GM23338 (cell line): ENCODE results near the gene CACNA1B. TPM values are rescaled to one million over a fixed set of nuclear protein-coding genes. Genes with fewer than 3 reads are reported as not detected.

Experiments
- ATAC-seq: fragments of 200-7000 bp; cut with Tn5 transposase; 3 replicates; pipeline ENCODE4 v1.9.1; 2020
- DNase-seq: peaks from one replicate; pipeline ENCODE4 v3.0.0-alpha.2; 2015; ENCODE audit warnings: low spot score
- H2AFZ ChIP-seq: fragments of 200-600 bp; sonication (generic); 2 replicates; pipeline ENCODE4 v1.8.0; 2016; ENCODE audit warnings: antibody characterized with exemption, mild to moderate bottlenecking, moderate library complexity
- H3F3A ChIP-seq: fragments of 200-600 bp; sonication (generic); replicated peaks from 2 replicates; pipeline ENCODE4 v1.8.0; 2017; ENCODE audit warnings: antibody characterized with exemption, mixed run types, low read depth
- H3K27ac ChIP-seq: fragments of 200-600 bp; sonication (generic); 2 replicates; pipeline ENCODE4 v1.6.1; 2016; ENCODE audit warnings: low read depth
- H3K27me3 ChIP-seq: fragments of 200-600 bp; sonication (generic); 2 replicates; pipeline ENCODE4 v1.8.0; 2016; ENCODE audit warnings: mild to moderate bottlenecking, mixed run types, moderate library complexity; ENCODE audit not compliant: insufficient read depth
- H3K36me3 ChIP-seq: fragments of 200-600 bp; sonication (generic); 2 replicates; pipeline ENCODE4 v1.8.0; 2016; ENCODE audit warnings: mild to moderate bottlenecking; ENCODE audit not compliant: insufficient read depth
- H3K4me1 ChIP-seq: fragments of 200-600 bp; sonication (generic); 2 replicates; pipeline ENCODE4 v1.8.0; 2016; ENCODE audit warnings: mild to moderate bottlenecking, moderate library complexity; ENCODE audit not compliant: insufficient read depth
- H3K4me2 ChIP-seq: fragments of 200-600 bp; sonication (generic); 2 replicates; pipeline ENCODE4 v1.7.1; 2017; ENCODE audit warnings: mixed run types
- H3K4me3 ChIP-seq: fragments of 200-600 bp; sonication (generic); 2 replicates; pipeline ENCODE4 v1.6.1; 2016; ENCODE audit warnings: mixed run types
- H3K79me2 ChIP-seq: fragments of 200-600 bp; sonication (generic); replicated peaks from 2 replicates; pipeline ENCODE4 v1.8.0; 2017; ENCODE audit warnings: mild to moderate bottlenecking; ENCODE audit not compliant: insufficient read depth
- H3K9me2 ChIP-seq: fragments of 200-600 bp; sonication (generic); 2 replicates; pipeline ENCODE4 v1.8.0; 2017; ENCODE audit not compliant: insufficient read depth
- H4K20me1 ChIP-seq: fragments of 200-600 bp; sonication (generic); replicated peaks from 2 replicates; pipeline ENCODE4 v1.8.0; 2017; ENCODE audit warnings: mild to moderate bottlenecking; ENCODE audit not compliant: insufficient read depth
- H3K27ac Mint-ChIP-seq: 2 replicates; pipeline ENCODE4 v1.8.0; 2020; ENCODE audit warnings: inconsistent platforms, mild to moderate bottlenecking, moderate library complexity, mixed read lengths
- H3K27me3 Mint-ChIP-seq: 3 replicates; pipeline ENCODE4 v1.8.0; 2022; ENCODE audit warnings: low read depth, mild to moderate bottlenecking, moderate library complexity, mixed read lengths, inconsistent platforms; ENCODE audit not compliant: insufficient read depth, poor library complexity
- H3K36me3 Mint-ChIP-seq: 3 replicates; pipeline ENCODE4 v1.8.0; 2021; ENCODE audit warnings: low read depth, mild to moderate bottlenecking, inconsistent platforms, moderate library complexity, mixed read lengths
- H3K4me1 Mint-ChIP-seq: 3 replicates; pipeline ENCODE4 v1.8.0; 2020; ENCODE audit warnings: mild to moderate bottlenecking, inconsistent platforms, mixed read lengths
- H3K4me3 Mint-ChIP-seq: 3 replicates; pipeline ENCODE4 v1.8.0; 2021; ENCODE audit warnings: moderate library complexity, mild to moderate bottlenecking, inconsistent platforms, mixed read lengths
- H3K9me3 Mint-ChIP-seq: 3 replicates; pipeline ENCODE4 v1.8.0; 2020; ENCODE audit warnings: moderate library complexity, mild to moderate bottlenecking, inconsistent platforms, mixed read lengths
- CREB1 ChIP-seq: fragments of 250-450 bp; sonication (Bioruptor Pico); IDR thresholded peaks from 2 replicates; pipeline ENCODE4 v1.5.0; 2020; ENCODE audit warnings: low read depth, mild to moderate bottlenecking, moderate library complexity
- EZH2 ChIP-seq: fragments of 200-600 bp; sonication (generic); IDR thresholded peaks from one replicate; pipeline ENCODE4 v1.8.0; 2017; ENCODE audit warnings: antibody characterized with exemption, mild to moderate bottlenecking, low read depth; ENCODE audit not compliant: unreplicated experiment
- JUNB ChIP-seq: IDR thresholded peaks from one replicate; pipeline ENCODE4 v1.6.1; 2016; ENCODE audit warnings: antibody characterized with exemption; ENCODE audit not compliant: unreplicated experiment
- NANOG ChIP-seq: IDR thresholded peaks from 2 replicates; pipeline ENCODE4 v1.6.1; 2016; ENCODE audit warnings: antibody characterized with exemption, borderline replicate concordance
- POLR2AphosphoS5 ChIP-seq: IDR thresholded peaks from 2 replicates; pipeline ENCODE4 v1.6.1; 2016; ENCODE audit warnings: antibody characterized with exemption, low read depth
- STAT1 ChIP-seq: IDR thresholded peaks from one replicate; pipeline ENCODE4 v1.6.1; 2016; ENCODE audit warnings: antibody characterized with exemption; ENCODE audit not compliant: unreplicated experiment
- ZNF114 ChIP-seq: fragments of 250-450 bp; sonication (Bioruptor Pico); IDR thresholded peaks from 2 replicates; pipeline ENCODE4 v1.5.0; 2020; ENCODE audit warnings: mild to moderate bottlenecking, moderate library complexity
- ZNF331 ChIP-seq: fragments of 250-450 bp; sonication (Bioruptor Pico); IDR thresholded peaks from 2 replicates; pipeline ENCODE4 v1.5.0; 2020; ENCODE audit warnings: low read depth, mild to moderate bottlenecking, moderate library complexity
- polyA plus RNA-seq: library from polyadenylated mRNA; unstranded; fragments of >200 nt; fragmentation: Nextera tagmentation; extraction: Ambion mirVana; gene quantifications from 2 replicates; pipeline ENCODE4 v1.2.1, GENCODE V29; 2016
- total RNA-seq: library from RNA; depleted of rRNA; stranded (reverse); fragments of >200 nt; shearing (Covaris generic); gene quantifications from 2 replicates; pipeline ENCODE4 v1.2.3, GENCODE V29; 2014
- TF ChIP-seq, protein P1 (sequence below): fragments of 250-450 bp; sonication (Bioruptor Pico); IDR thresholded peaks from 2 replicates; pipeline ENCODE4 v1.5.0; 2020; ENCODE audit warnings: mild to moderate bottlenecking, moderate library complexity
- TF ChIP-seq, protein P2 (sequence below): IDR thresholded peaks from 2 replicates; pipeline ENCODE4 v1.6.1; 2016; ENCODE audit warnings: antibody characterized with exemption
- TF ChIP-seq, protein P3 (sequence below): IDR thresholded peaks from one replicate; pipeline ENCODE4 v1.6.1; 2018; ENCODE audit warnings: antibody characterized with exemption; ENCODE audit not compliant: unreplicated experiment
- TF ChIP-seq, protein P4 (sequence below), 2 experiments: fragments of 200-600 bp in 1 of 2; sonication (generic) in 1 of 2; conservative IDR thresholded peaks; 2 replicates each; pipeline versions ENCODE4 v1.5.1 to v1.6.1; 2016 to 2017; ENCODE audit warnings: antibody characterized with exemption in 2 of 2, low read depth in 2 of 2, mild to moderate bottlenecking in 2 of 2, moderate library complexity in 1 of 2

Gene CACNA1B
- total and polyA plus RNA-seq, 2 experiments from 2014 or later: 1.1 to 10.4 TPM

DNA sequence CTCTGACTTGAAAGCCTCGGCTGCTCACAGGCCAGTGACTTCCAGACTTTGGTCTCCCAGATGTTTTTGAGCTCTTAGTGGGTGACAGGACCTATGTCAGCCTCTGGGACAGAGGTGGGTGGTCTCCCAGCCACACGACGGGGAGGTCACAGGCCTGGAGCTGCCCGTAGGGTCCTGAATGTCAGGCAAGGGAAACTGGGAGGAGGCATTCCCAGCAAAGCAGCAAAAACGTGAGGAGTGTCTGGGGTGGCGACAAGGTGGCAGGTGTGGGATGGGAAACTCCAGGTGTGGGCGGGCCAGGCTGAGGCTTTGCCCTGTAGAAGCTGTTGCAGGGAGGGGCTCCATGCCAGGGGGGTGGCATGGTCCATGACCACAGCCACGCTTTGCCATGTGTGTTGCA lies 110.5 kb downstream of the CACNA1B start:
- Histone ChIP-seq H4K20me1 (no peaks in the 10 kb centered on the region), H3K4me2 (no peak overlapping the region), H3K9me2 (no peaks in the 10 kb centered on the region), H3K36me3 (peaks cover 5% of the 10 kb centered on the region; the same call in 1 of the 2 replicates), H3F3A (no peaks in the 10 kb centered on the region), H2AFZ (no peak overlapping the region), H3K4me1 (no peaks in the 10 kb centered on the region), H3K79me2 (no peaks in the 10 kb centered on the region), H3K27ac (no peak overlapping the region), H3K27me3 (no peaks in the 10 kb centered on the region), H3K4me3 (no peak overlapping the region)
- Mint-ChIP-seq H3K36me3 (peaks cover 91% of the 10 kb centered on the region), H3K27me3 (peaks cover 16% of the 10 kb centered on the region), H3K27ac (no peak overlapping the region), H3K4me3 (no peak overlapping the region), H3K9me3 (peaks cover 66% of the 10 kb centered on the region), H3K4me1 (no peaks in the 10 kb centered on the region; the same call in 2 of the 3 replicates)
- DNase-seq (no peak), ATAC-seq (no peak)
- TF ChIP-seq NANOG: no peak
- TF ChIP-seq, protein P1, sequence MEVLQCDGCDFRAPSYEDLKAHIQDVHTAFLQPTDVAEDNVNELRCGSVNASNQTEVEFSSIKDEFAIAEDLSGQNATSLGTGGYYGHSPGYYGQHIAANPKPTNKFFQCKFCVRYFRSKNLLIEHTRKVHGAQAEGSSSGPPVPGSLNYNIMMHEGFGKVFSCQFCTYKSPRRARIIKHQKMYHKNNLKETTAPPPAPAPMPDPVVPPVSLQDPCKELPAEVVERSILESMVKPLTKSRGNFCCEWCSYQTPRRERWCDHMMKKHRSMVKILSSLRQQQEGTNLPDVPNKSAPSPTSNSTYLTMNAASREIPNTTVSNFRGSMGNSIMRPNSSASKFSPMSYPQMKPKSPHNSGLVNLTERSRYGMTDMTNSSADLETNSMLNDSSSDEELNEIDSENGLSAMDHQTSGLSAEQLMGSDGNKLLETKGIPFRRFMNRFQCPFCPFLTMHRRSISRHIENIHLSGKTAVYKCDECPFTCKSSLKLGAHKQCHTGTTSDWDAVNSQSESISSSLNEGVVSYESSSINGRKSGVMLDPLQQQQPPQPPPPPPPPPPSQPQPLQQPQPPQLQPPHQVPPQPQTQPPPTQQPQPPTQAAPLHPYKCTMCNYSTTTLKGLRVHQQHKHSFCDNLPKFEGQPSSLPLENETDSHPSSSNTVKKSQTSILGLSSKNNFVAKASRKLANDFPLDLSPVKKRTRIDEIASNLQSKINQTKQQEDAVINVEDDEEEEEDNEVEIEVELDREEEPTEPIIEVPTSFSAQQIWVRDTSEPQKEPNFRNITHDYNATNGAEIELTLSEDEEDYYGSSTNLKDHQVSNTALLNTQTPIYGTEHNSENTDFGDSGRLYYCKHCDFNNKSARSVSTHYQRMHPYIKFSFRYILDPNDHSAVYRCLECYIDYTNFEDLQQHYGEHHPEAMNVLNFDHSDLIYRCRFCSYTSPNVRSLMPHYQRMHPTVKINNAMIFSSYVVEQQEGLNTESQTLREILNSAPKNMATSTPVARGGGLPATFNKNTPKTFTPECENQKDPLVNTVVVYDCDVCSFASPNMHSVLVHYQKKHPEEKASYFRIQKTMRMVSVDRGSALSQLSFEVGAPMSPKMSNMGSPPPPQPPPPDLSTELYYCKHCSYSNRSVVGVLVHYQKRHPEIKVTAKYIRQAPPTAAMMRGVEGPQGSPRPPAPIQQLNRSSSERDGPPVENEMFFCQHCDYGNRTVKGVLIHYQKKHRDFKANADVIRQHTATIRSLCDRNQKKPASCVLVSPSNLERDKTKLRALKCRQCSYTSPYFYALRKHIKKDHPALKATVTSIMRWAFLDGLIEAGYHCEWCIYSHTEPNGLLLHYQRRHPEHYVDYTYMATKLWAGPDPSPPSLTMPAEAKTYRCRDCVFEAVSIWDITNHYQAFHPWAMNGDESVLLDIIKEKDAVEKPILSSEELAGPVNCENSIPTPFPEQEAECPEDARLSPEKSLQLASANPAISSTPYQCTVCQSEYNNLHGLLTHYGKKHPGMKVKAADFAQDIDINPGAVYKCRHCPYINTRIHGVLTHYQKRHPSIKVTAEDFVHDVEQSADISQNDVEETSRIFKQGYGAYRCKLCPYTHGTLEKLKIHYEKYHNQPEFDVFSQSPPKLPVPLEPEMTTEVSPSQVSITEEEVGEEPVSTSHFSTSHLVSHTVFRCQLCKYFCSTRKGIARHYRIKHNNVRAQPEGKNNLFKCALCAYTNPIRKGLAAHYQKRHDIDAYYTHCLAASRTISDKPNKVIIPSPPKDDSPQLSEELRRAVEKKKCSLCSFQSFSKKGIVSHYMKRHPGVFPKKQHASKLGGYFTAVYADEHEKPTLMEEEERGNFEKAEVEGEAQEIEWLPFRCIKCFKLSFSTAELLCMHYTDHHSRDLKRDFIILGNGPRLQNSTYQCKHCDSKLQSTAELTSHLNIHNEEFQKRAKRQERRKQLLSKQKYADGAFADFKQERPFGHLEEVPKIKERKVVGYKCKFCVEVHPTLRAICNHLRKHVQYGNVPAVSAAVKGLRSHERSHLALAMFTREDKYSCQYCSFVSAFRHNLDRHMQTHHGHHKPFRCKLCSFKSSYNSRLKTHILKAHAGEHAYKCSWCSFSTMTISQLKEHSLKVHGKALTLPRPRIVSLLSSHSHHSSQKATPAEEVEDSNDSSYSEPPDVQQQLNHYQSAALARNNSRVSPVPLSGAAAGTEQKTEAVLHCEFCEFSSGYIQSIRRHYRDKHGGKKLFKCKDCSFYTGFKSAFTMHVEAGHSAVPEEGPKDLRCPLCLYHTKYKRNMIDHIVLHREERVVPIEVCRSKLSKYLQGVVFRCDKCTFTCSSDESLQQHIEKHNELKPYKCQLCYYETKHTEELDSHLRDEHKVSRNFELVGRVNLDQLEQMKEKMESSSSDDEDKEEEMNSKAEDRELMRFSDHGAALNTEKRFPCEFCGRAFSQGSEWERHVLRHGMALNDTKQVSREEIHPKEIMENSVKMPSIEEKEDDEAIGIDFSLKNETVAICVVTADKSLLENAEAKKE (CRISPR knock-in tag): no peak
- TF ChIP-seq STAT1: no peak
- no peak for TF ChIP-seq ZNF114
- no peak for TF ChIP-seq JUNB
- TF ChIP-seq, protein P2, sequence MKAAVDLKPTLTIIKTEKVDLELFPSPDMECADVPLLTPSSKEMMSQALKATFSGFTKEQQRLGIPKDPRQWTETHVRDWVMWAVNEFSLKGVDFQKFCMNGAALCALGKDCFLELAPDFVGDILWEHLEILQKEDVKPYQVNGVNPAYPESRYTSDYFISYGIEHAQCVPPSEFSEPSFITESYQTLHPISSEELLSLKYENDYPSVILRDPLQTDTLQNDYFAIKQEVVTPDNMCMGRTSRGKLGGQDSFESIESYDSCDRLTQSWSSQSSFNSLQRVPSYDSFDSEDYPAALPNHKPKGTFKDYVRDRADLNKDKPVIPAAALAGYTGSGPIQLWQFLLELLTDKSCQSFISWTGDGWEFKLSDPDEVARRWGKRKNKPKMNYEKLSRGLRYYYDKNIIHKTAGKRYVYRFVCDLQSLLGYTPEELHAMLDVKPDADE: no peak
- no peak for TF ChIP-seq EZH2
- TF ChIP-seq POLR2AphosphoS5: no peak
- TF ChIP-seq, protein P3, sequence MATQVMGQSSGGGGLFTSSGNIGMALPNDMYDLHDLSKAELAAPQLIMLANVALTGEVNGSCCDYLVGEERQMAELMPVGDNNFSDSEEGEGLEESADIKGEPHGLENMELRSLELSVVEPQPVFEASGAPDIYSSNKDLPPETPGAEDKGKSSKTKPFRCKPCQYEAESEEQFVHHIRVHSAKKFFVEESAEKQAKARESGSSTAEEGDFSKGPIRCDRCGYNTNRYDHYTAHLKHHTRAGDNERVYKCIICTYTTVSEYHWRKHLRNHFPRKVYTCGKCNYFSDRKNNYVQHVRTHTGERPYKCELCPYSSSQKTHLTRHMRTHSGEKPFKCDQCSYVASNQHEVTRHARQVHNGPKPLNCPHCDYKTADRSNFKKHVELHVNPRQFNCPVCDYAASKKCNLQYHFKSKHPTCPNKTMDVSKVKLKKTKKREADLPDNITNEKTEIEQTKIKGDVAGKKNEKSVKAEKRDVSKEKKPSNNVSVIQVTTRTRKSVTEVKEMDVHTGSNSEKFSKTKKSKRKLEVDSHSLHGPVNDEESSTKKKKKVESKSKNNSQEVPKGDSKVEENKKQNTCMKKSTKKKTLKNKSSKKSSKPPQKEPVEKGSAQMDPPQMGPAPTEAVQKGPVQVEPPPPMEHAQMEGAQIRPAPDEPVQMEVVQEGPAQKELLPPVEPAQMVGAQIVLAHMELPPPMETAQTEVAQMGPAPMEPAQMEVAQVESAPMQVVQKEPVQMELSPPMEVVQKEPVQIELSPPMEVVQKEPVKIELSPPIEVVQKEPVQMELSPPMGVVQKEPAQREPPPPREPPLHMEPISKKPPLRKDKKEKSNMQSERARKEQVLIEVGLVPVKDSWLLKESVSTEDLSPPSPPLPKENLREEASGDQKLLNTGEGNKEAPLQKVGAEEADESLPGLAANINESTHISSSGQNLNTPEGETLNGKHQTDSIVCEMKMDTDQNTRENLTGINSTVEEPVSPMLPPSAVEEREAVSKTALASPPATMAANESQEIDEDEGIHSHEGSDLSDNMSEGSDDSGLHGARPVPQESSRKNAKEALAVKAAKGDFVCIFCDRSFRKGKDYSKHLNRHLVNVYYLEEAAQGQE: no peak
- TF ChIP-seq, protein P4, sequence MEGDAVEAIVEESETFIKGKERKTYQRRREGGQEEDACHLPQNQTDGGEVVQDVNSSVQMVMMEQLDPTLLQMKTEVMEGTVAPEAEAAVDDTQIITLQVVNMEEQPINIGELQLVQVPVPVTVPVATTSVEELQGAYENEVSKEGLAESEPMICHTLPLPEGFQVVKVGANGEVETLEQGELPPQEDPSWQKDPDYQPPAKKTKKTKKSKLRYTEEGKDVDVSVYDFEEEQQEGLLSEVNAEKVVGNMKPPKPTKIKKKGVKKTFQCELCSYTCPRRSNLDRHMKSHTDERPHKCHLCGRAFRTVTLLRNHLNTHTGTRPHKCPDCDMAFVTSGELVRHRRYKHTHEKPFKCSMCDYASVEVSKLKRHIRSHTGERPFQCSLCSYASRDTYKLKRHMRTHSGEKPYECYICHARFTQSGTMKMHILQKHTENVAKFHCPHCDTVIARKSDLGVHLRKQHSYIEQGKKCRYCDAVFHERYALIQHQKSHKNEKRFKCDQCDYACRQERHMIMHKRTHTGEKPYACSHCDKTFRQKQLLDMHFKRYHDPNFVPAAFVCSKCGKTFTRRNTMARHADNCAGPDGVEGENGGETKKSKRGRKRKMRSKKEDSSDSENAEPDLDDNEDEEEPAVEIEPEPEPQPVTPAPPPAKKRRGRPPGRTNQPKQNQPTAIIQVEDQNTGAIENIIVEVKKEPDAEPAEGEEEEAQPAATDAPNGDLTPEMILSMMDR (conservative IDR thresholded peaks at IDR 0.05; ENCODE audit: low read depth in 2 of 2): no peak
- TF ChIP-seq CREB1 (CRISPR knock-in tag): no peak
- TF ChIP-seq ZNF331: no peak
